ENCODE results near the gene DBF4B. TPM values are rescaled to one million over a fixed set of nuclear protein-coding genes. Genes with fewer than 3 reads are reported as not detected.
"Not testable (repeated sequence)": the region's sequence is repeated elsewhere in the genome, so short reads cannot be mapped to it uniquely, and the experiment has no call there.

Gene DBF4B
- total RNA-seq, 1 experiment from 2014 or later = 20.5 TPM

DNA sequence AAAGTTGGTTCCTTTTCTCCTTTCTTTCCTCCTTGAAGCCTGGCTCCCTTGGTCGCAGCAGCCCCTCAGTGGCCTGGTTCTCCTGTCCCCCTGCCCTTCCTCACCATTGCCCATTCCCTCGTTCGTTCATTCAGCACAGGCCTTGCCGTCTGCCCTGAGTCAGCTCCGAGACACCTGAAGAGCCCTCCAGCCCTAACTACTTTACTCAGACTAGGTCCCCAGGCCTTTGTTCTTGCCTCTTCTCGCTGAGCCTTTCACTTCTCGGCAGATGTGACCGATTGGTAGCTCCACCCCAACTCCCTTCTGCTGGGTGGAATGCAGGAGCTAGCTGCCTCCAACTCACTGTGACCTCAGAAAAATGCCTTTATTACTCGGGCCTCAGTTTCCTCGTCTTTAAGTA, 43.3 kb downstream of the DBF4B start:
- TF ChIP-seq EZH2 (IDR thresholded peaks at IDR 0.05; ENCODE audit: borderline replicate concordance, low read depth, low read length, poor library complexity, severe bottlenecking) = no peak
- TF ChIP-seq, protein P1, sequence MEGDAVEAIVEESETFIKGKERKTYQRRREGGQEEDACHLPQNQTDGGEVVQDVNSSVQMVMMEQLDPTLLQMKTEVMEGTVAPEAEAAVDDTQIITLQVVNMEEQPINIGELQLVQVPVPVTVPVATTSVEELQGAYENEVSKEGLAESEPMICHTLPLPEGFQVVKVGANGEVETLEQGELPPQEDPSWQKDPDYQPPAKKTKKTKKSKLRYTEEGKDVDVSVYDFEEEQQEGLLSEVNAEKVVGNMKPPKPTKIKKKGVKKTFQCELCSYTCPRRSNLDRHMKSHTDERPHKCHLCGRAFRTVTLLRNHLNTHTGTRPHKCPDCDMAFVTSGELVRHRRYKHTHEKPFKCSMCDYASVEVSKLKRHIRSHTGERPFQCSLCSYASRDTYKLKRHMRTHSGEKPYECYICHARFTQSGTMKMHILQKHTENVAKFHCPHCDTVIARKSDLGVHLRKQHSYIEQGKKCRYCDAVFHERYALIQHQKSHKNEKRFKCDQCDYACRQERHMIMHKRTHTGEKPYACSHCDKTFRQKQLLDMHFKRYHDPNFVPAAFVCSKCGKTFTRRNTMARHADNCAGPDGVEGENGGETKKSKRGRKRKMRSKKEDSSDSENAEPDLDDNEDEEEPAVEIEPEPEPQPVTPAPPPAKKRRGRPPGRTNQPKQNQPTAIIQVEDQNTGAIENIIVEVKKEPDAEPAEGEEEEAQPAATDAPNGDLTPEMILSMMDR (conservative IDR thresholded peaks at IDR 0.05; ENCODE audit: low read depth, low read length) = no peak

DNA sequence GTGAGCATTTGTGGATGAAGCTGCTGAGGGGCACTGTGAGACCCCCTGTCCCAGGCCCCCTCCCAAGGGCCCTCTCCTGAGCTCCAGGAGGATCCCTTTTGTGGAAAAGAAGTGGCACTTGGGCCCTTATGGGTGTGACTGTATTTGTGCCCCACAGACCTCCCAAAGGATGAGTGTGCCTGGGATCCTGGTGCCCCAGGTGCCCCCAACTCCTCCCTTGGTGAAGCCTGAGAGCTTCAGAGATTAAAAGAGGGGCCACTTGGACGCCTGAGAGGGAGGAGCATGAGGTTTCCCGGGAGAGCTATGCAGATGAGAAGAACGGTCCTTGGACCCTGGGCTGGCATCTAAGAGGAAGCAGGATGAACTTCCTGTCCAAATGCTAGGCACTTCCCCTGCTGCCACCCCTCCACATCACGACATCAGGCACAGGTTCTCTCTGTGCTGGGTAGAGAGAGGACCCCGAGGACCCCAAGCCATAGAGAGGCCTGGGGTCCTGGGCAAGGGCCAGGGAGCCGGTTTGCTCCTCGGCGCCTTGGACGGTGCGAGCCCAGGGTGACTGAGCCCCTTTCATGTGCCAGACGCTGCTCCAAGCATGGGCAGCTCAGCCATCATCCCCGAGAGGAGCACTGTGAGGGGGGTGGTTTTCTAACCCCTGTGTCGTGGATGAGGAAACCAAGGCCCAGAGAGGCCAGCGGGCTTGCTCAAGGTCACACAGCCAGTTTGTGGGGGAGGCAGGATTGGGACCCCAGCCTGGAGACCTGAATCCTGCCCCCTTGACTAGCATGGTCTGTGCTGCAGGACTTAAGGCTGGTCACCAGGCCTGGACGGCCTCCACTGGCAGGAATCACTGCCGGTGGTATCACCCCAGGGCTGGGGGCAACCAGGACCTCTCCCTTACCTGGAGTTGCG, 44.7 kb downstream of the DBF4B start:
- H3K9me3 ChIP-seq (ENCODE audit: low read depth, low read length, poor library complexity, severe bottlenecking) = no peaks in the 10 kb centered on the region
- ChIA-PET CTCF (no interaction called here), POLR2A (ENCODE audit: low non-redundant PET) (no interaction called here)
- no TSS peak for BruUV-seq (replicated peaks)
- H3K27me3 ChIP-seq (replicated peaks; ENCODE audit: insufficient read depth, low read depth, low read length, poor library complexity) = no peaks in the 10 kb centered on the region
- no peaks in the 10 kb centered on the region for H3K4me1 ChIP-seq (ENCODE audit: insufficient read depth, low read length, poor library complexity, severe bottlenecking)
- H3K27ac ChIP-seq (ENCODE audit: low read depth, low read length, poor library complexity, severe bottlenecking) = no peak overlapping the region
- H3K4me3 ChIP-seq (ENCODE audit: low read depth, low read length, poor library complexity, severe bottlenecking) = no peak overlapping the region
- H3K36me3 ChIP-seq (ENCODE audit: insufficient read depth, low read length, poor library complexity, severe bottlenecking) = no peaks in the 10 kb centered on the region
- DNase-seq (ENCODE audit: low spot score) = no peak
- intact Hi-C loops (cut with micrococcal nuclease; ENCODE audit: unreplicated experiment) = no loop called here
- TF ChIP-seq EZH2 (IDR thresholded peaks at IDR 0.05; ENCODE audit: borderline replicate concordance, low read depth, low read length, poor library complexity, severe bottlenecking) = no peak
- TF ChIP-seq, protein P1 (conservative IDR thresholded peaks at IDR 0.05; ENCODE audit: low read depth, low read length) = no peak

More for the DNA sequence above, 43.3 kb downstream of the DBF4B start:
- Histone ChIP-seq H3K27me3 (replicated peaks; ENCODE audit: insufficient read depth, low read depth, low read length, poor library complexity) (no peaks in the 10 kb centered on the region), H3K4me3 (ENCODE audit: low read depth, low read length, poor library complexity, severe bottlenecking) (no peak overlapping the region), H3K4me1 (ENCODE audit: insufficient read depth, low read length, poor library complexity, severe bottlenecking) (no peaks in the 10 kb centered on the region), H3K27ac (ENCODE audit: low read depth, low read length, poor library complexity, severe bottlenecking) (no peak overlapping the region), H3K9me3 (ENCODE audit: low read depth, low read length, poor library complexity, severe bottlenecking) (no peaks in the 10 kb centered on the region), H3K36me3 (ENCODE audit: insufficient read depth, low read length, poor library complexity, severe bottlenecking) (no peaks in the 10 kb centered on the region)
- no peak for DNase-seq (ENCODE audit: low spot score)
- POLR2A ChIA-PET (ENCODE audit: low non-redundant PET) = no interaction called here
- intact Hi-C loops (cut with micrococcal nuclease; ENCODE audit: unreplicated experiment) = no loop called here
- BruUV-seq (replicated peaks) = no TSS peak
- CTCF ChIA-PET = no interaction called here

DNA sequence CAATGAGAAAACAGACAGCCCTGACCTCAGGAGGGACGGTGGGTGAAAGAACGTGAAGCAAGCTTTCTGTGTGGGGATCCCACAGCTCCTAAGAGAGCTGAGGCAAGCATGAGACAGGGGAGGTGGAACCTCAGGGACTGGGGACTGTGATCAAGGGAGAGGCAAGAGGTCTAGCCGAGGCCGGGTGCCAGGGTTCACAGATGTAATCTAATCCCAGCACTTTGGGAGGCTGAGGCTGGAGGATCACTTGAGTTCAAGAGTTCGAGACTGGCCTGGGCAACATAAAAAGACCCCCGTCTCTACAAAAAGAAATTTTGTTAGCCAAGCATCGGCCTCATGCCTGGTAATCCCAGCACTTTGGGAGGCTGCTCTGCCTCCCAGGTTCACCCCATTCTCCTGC, 45.8 kb downstream of the DBF4B start:
- no peaks in the 10 kb centered on the region for H3K4me1 ChIP-seq (ENCODE audit: insufficient read depth, low read length, poor library complexity, severe bottlenecking)
- TF ChIP-seq, protein P1 (conservative IDR thresholded peaks at IDR 0.05; ENCODE audit: low read depth, low read length) = no peak
- no peak for TF ChIP-seq EZH2 (IDR thresholded peaks at IDR 0.05; ENCODE audit: borderline replicate concordance, low read depth, low read length, poor library complexity, severe bottlenecking)
- POLR2A ChIA-PET (ENCODE audit: low non-redundant PET) = no interaction called here
- H3K4me3 ChIP-seq (ENCODE audit: low read depth, low read length, poor library complexity, severe bottlenecking) = no peak overlapping the region
- CTCF ChIA-PET = no interaction called here
- intact Hi-C loops (cut with micrococcal nuclease; ENCODE audit: unreplicated experiment) = no loop called here
- no peak overlapping the region for H3K27ac ChIP-seq (ENCODE audit: low read depth, low read length, poor library complexity, severe bottlenecking)
- no peak for DNase-seq (ENCODE audit: low spot score)
- H3K36me3 ChIP-seq (ENCODE audit: insufficient read depth, low read length, poor library complexity, severe bottlenecking) = no peaks in the 10 kb centered on the region
- H3K9me3 ChIP-seq (ENCODE audit: low read depth, low read length, poor library complexity, severe bottlenecking) = no peaks in the 10 kb centered on the region
- no TSS peak for BruUV-seq (replicated peaks)
- no peaks in the 10 kb centered on the region for H3K27me3 ChIP-seq (replicated peaks; ENCODE audit: insufficient read depth, low read depth, low read length, poor library complexity)

DNA sequence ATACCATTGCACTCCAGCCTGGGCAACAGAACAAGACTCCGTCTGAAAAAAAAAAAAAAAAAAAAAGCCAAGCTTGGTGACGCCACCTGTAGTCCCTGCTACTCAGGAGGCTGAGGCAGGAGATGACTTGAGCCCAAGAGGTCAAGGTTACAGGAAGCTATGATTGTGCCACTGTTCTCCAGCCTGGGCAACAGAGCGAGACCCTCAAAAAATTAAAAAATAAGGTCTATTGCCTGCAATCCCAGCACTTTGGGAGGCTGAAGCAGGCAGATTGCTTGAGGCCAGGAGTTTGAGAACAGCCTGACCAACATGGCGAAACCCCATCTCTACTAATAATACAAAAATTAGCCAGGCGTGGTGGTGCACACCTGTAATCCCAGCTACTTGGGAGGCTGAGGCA, 46.7 kb downstream of the DBF4B start:
- H3K4me1 ChIP-seq (ENCODE audit: insufficient read depth, low read length, poor library complexity, severe bottlenecking); H3K4me3 ChIP-seq (ENCODE audit: low read depth, low read length, poor library complexity, severe bottlenecking); DNase-seq (ENCODE audit: low spot score); H3K27me3 ChIP-seq (replicated peaks; ENCODE audit: insufficient read depth, low read depth, low read length, poor library complexity); CTCF ChIA-PET; H3K36me3 ChIP-seq (ENCODE audit: insufficient read depth, low read length, poor library complexity, severe bottlenecking); H3K9me3 ChIP-seq (ENCODE audit: low read depth, low read length, poor library complexity, severe bottlenecking); BruUV-seq (replicated peaks); POLR2A ChIA-PET (ENCODE audit: low non-redundant PET); intact Hi-C loops (cut with micrococcal nuclease; ENCODE audit: unreplicated experiment); H3K27ac ChIP-seq (ENCODE audit: low read depth, low read length, poor library complexity, severe bottlenecking): not testable (repeated sequence)
